Tibial nerve (tissue), 3 donors: ENCODE measurements around the gene NADK.

Experiments used
- EP300 ChIP-seq, 2 donors: sonication (generic); formaldehyde crosslinking; IDR thresholded peaks; one replicate each; pipeline ENCODE4 v1.6.1; 2017; ENCODE audit warnings: antibody characterized with exemption in 2 of 2, mild to moderate bottlenecking in 1 of 2
- POLR2A ChIP-seq, 2 donors: fragments of 450-650 bp; IDR thresholded peaks; one replicate each; pipeline ENCODE4 v1.6.1; 2017; ENCODE audit warnings: antibody characterized with exemption in 2 of 2, mild to moderate bottlenecking in 2 of 2, moderate library complexity in 2 of 2

DNA sequence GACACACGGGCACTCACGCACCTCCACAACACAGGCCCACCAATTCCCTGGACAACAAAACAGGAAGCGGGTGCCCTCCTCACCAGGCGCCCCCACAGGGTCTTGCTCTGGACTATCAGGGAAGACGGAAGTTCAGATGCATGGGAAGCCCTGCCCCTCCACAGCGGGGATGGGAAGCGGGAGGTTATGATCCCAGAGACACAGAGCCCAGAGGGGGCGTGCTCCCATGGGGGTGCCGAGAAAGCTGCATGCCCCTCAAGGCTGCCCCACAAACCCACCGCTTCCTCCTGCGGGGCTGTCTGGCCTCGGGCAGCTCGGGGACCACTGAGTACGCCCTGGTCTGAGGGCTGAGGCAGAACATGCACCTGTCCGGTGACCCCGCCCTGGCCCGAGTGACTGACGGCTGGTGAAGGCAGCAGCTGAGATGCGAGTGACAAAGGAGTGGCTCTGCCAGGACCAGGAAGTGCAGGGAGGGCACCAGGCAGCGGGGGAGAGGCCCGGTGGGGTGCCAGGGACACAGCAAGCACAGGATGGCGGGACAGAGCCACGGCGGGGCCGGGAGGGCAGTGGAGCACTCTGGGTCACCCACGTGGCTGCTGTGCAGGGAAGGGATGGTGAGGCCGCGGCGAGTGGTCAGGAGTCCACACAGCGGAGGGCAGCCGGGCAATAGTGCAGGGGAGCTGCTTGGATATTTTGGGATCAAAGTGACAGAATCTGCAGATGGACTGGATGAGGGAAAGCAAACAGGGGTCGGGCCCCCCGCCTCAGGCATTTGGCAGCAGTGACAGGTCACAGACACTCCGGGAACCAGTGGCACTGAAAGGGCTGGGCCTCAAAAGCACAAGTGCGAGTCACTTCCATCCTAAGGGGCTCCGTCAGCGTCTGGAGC is 18.6 kb downstream of the NADK start:
- TF ChIP-seq POLR2A (IDR thresholded peaks at IDR 0.05) = no peak
- no peak for TF ChIP-seq EP300 (IDR thresholded peaks at IDR 0.05)
